PC-3 (cell line): ENCODE measurements around the gene DNAH9. TPM values are rescaled to one million over a fixed set of nuclear protein-coding genes. Genes with fewer than 3 reads are reported as not detected.
A peak's percentile ranks its signal among the peaks of the same experiment; 100 is the strongest.
"Not testable (repeated sequence)": the region's sequence is repeated elsewhere in the genome, so short reads cannot be mapped to it uniquely, and the experiment has no call there.

ENCODE experiments used
- ATAC-seq: fragments of 200-7000 bp; cut with Tn5 transposase; 2 replicates; pipeline ENCODE4 v1.9.1; 2020; ENCODE audit warnings: mild to moderate bottlenecking, moderate library complexity
- BruUV-seq: library from RNA; stranded (reverse); fragments of 400-500 nt; replicated peaks from 2 replicates; lab custom pipeline; 2021; lab: Mats Ljungman, UMichigan
- CTCF ChIA-PET: fragments of 300-600 bp; sonication (Branson Sonifier 250); formaldehyde crosslinking; loops from one replicate; lab custom pipeline; 2022; ENCODE audit warnings: antibody characterized with exemption; lab: Charles Lee
- POLR2A ChIA-PET: fragments of 300-600 bp; sonication (Branson Sonifier 250); formaldehyde crosslinking; loops from one replicate; lab custom pipeline; 2022; ENCODE audit warnings: antibody characterized with exemption; ENCODE audit not compliant: unreplicated experiment; lab: Charles Lee
- DNase-seq: peaks from one replicate; pipeline ENCODE4 v3.0.0-alpha.2; 2015
- H2AFZ ChIP-seq: fragments of 300-600 bp; sonication (generic); 2 replicates; pipeline ENCODE4 v1.6.0; 2016; ENCODE audit warnings: antibody characterized with exemption, low read length
- H3F3A ChIP-seq: fragments of 300-600 bp; sonication (generic); one replicate; pipeline ENCODE4 v1.6.0; 2017; ENCODE audit warnings: antibody characterized with exemption, low read length, control low read depth, mild to moderate bottlenecking; ENCODE audit not compliant: unreplicated experiment
- H3K27ac ChIP-seq: fragments of 300-600 bp; sonication (generic); 2 replicates; pipeline ENCODE4 v1.5.1; 2016; ENCODE audit warnings: mild to moderate bottlenecking, low read length
- H3K27me3 ChIP-seq: fragments of 300-600 bp; sonication (generic); 2 replicates; pipeline ENCODE4 v1.6.1; 2016; ENCODE audit warnings: low read length, mixed read lengths
- H3K36me3 ChIP-seq: fragments of 300-600 bp; sonication (generic); 2 replicates; pipeline ENCODE4 v1.6.1; 2016; ENCODE audit warnings: low read depth, mixed run types, low read length, mixed read lengths
- H3K4me1 ChIP-seq: fragments of 300-600 bp; sonication (generic); 2 replicates; pipeline ENCODE4 v1.5.1; 2016; ENCODE audit warnings: low read length; ENCODE audit not compliant: insufficient read depth
- H3K4me2 ChIP-seq: fragments of 300-600 bp; sonication (generic); 2 replicates; pipeline ENCODE4 v1.6.0; 2016; ENCODE audit warnings: low read length
- H3K4me3 ChIP-seq: fragments of 300-600 bp; sonication (generic); 2 replicates; pipeline ENCODE4 v1.5.1; 2016; ENCODE audit warnings: mild to moderate bottlenecking, low read length, mixed read lengths
- H3K79me2 ChIP-seq: fragments of 300-600 bp; sonication (generic); 2 replicates; pipeline ENCODE4 v1.6.1; 2017; ENCODE audit warnings: low read length, mixed read lengths
- H3K9ac ChIP-seq: fragments of 300-600 bp; sonication (generic); 2 replicates; pipeline ENCODE4 v1.6.0; 2016; ENCODE audit warnings: mild to moderate bottlenecking, low read length
- H3K9me2 ChIP-seq: fragments of 300-600 bp; sonication (generic); replicated peaks from 2 replicates; pipeline ENCODE4 v1.6.1; 2016; ENCODE audit warnings: mixed run types, low read length, mixed read lengths
- H3K9me3 ChIP-seq: fragments of 300-600 bp; sonication (generic); 2 replicates; pipeline ENCODE4 v1.6.1; 2016; ENCODE audit warnings: low read length, mixed read lengths
- H4K20me1 ChIP-seq: fragments of 300-600 bp; sonication (generic); 2 replicates; pipeline ENCODE4 v1.6.1; 2016; ENCODE audit warnings: low read length, mixed read lengths
- EZH2 ChIP-seq: fragments of 300-600 bp; sonication (generic); IDR thresholded peaks from one replicate; pipeline ENCODE4 v1.6.1; 2017; ENCODE audit warnings: antibody characterized with exemption, mild to moderate bottlenecking, low read length; ENCODE audit not compliant: unreplicated experiment
- EZH2phosphoT487 ChIP-seq: fragments of 300-600 bp; sonication (generic); IDR thresholded peaks from 2 replicates; pipeline ENCODE4 v1.6.1; 2018; ENCODE audit warnings: mild to moderate bottlenecking, antibody characterized with exemption, low read length, borderline replicate concordance
- intact Hi-C: fragments of 100-400 bp; cut with micrococcal nuclease; formaldehyde crosslinking; loops from 2 replicates; pipeline ENCODE4 v1.9.0; 2023
- total RNA-seq: library from RNA; depleted of rRNA; stranded (reverse); fragments of >200 nt; gene quantifications from 2 replicates; pipeline ENCODE4 v1.2.3, GENCODE V29; 2014
- TF ChIP-seq, protein P1 (sequence below): fragments of 300-600 bp; sonication (generic); conservative IDR thresholded peaks from 2 replicates; pipeline ENCODE4 v1.5.1; 2017; ENCODE audit warnings: antibody characterized with exemption, low read depth, mild to moderate bottlenecking, low read length

The DNAH9 gene
- total RNA-seq, 1 experiment from 2014 or later = 0.11 TPM

DNA sequence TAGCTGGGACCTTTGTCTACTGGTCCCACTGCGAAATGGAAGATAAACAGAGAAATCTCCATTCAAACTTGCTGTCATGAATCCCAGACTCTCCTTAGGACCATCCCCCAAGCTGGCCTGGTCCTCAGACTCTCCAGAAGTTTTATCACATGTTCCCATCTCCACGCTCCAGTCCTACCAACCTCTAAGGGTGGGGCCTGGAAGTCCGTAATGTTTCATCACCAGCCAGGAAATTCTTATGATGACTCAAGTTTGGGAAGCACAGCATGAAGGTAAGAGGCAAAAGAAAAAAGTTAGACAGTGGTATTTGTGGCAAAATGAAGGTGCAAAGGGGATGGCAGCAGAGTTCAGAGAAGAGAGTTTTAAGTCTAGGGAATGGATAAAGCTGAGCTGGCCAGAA, 346.3 kb downstream of the DNAH9 start:
- ChIA-PET POLR2A (no interaction called here), CTCF (no interaction called here)
- intact Hi-C loops = no loop called here
- TF ChIP-seq, protein P1, sequence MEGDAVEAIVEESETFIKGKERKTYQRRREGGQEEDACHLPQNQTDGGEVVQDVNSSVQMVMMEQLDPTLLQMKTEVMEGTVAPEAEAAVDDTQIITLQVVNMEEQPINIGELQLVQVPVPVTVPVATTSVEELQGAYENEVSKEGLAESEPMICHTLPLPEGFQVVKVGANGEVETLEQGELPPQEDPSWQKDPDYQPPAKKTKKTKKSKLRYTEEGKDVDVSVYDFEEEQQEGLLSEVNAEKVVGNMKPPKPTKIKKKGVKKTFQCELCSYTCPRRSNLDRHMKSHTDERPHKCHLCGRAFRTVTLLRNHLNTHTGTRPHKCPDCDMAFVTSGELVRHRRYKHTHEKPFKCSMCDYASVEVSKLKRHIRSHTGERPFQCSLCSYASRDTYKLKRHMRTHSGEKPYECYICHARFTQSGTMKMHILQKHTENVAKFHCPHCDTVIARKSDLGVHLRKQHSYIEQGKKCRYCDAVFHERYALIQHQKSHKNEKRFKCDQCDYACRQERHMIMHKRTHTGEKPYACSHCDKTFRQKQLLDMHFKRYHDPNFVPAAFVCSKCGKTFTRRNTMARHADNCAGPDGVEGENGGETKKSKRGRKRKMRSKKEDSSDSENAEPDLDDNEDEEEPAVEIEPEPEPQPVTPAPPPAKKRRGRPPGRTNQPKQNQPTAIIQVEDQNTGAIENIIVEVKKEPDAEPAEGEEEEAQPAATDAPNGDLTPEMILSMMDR = no peak
- no peaks in the 10 kb centered on the region for H3K36me3 ChIP-seq
- H3K27me3 ChIP-seq = peaks cover 5% of the 10 kb centered on the region
- no peaks in the 10 kb centered on the region for H3K79me2 ChIP-seq
- H3K4me3 ChIP-seq = no peak overlapping the region
- no peak overlapping the region for H3K27ac ChIP-seq
- H3K9ac ChIP-seq = no peak overlapping the region
- peak; percentile 81 for DNase-seq
- H4K20me1 ChIP-seq = no peaks in the 10 kb centered on the region
- no TSS peak for BruUV-seq
- peak overlapping the region; percentile 4 for H3K4me2 ChIP-seq
- peaks cover 21% of the 10 kb centered on the region for H3K4me1 ChIP-seq
- no peaks in the 10 kb centered on the region for H3K9me2 ChIP-seq
- H3K9me3 ChIP-seq = no peaks in the 10 kb centered on the region
- peak overlapping the region; percentile 39 for H2AFZ ChIP-seq
- peak; percentile 67 for ATAC-seq
- H3F3A ChIP-seq = no peaks in the 10 kb centered on the region

GRCh38 chr17:11948789-11949188, 350.5 kb downstream of the DNAH9 start:
- CTCF ChIA-PET = interaction anchor here (0.6 kb wide), 1 partner anchor 29 kb away, joined by 3 read pairs; no protein-coding TSS in a partner anchor
- H3K9ac ChIP-seq = no peak overlapping the region
- peak; percentile 94 for DNase-seq

DNA sequence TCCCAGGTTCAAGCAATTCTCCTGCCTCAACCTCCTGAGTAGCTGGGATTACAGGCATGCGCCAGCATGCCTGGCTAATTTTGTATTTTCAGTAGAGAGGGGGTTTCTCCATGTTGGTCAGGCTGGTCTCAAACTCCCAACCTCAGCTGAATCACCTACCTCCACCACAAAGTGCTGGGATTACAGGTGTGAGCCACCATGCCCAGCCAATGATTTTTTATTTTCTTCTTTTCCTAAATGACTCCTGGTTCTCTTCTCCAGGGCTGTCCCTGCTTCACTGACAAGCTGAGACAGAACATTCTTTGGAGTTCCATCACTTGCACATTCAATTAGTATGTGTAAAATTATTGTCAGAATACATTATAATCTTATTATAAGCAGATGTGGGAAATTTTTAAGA, 351.3 kb downstream of the DNAH9 start:
- H3K27ac ChIP-seq, H3F3A ChIP-seq, H3K36me3 ChIP-seq, BruUV-seq, DNase-seq, H3K9me2 ChIP-seq, H4K20me1 ChIP-seq, CTCF ChIA-PET, ATAC-seq, H3K79me2 ChIP-seq, H3K4me3 ChIP-seq, H2AFZ ChIP-seq, H3K9ac ChIP-seq, H3K27me3 ChIP-seq, POLR2A ChIA-PET, H3K4me2 ChIP-seq: not testable (repeated sequence)
- H3K4me1 ChIP-seq = peaks cover 22% of the 10 kb centered on the region
- H3K9me3 ChIP-seq = peaks cover 10% of the 10 kb centered on the region; the same call in 1 of the 2 replicates
- intact Hi-C loops = loop anchor here (2.0 kb wide), 1 partner anchor 75 kb away; no protein-coding TSS in a partner anchor

More at GRCh38 chr17:11948789-11949188, 350.5 kb downstream of the DNAH9 start:
- BruUV-seq = no TSS peak
- Histone ChIP-seq H3K4me2 (peak overlapping the region; percentile 75), H2AFZ (peak overlapping the region; percentile 60), H3K9me2 (no peaks in the 10 kb centered on the region), H3K4me1 (peaks cover 26% of the 10 kb centered on the region), H3F3A (no peaks in the 10 kb centered on the region), H3K27ac (no peak overlapping the region), H3K4me3 (peak overlapping the region; percentile 48), H3K36me3 (no peaks in the 10 kb centered on the region), H4K20me1 (no peaks in the 10 kb centered on the region), H3K9me3 (peaks cover 2% of the 10 kb centered on the region; the same call in 1 of the 2 replicates), H3K27me3 (no peaks in the 10 kb centered on the region), H3K79me2 (no peaks in the 10 kb centered on the region)
- TF ChIP-seq EZH2 = no peak
- no peak for TF ChIP-seq EZH2phosphoT487
- TF ChIP-seq, protein P1 = no peak
- intact Hi-C loops = loop anchor here (2.0 kb wide), 1 partner anchor 76 kb away; no protein-coding TSS in a partner anchor
- POLR2A ChIA-PET = no interaction called here
- ATAC-seq = peak; percentile 83
